Superior temporal gyrus (tissue), 1 donor: ENCODE measurements around the gene ANXA3.
"Not testable (repeated sequence)": the region's sequence is repeated elsewhere in the genome, so short reads cannot be mapped to it uniquely, and the experiment has no call there.

Experiments used
- DNase-seq: peaks from one replicate; pipeline ENCODE4 v3.0.0-alpha.2; 2016; ENCODE audit errors: extremely low spot score

The ANXA3 gene

GRCh38 chr4:78551420-78552351 lies at the start of gene ANXA3:
Gene ANXA3, plus strand, starts transcription at chr4:78551770. Its CDS starts 2,704 bp downstream, at chr4:78554474.
- DNase-seq: no peak

- not testable (repeated sequence) for DNase-seq
Observed at GRCh38 chr4:78506260-78506659, 45.3 kb upstream of the ANXA3 start.

GRCh38 chr4:78509043-78509442 lies 42.5 kb upstream of the ANXA3 start:
- DNase-seq: no peak

GRCh38 chr4:78510108-78510507 lies 41.5 kb upstream of the ANXA3 start:
- DNase-seq: no peak

- DNase-seq: no peak
Observed at GRCh38 chr4:78510681-78511080, 40.9 kb upstream of the ANXA3 start.

GRCh38 chr4:78512357-78512920 lies 39.1 kb upstream of the ANXA3 start:
- DNase-seq: no peak

- no peak for DNase-seq
Observed at GRCh38 chr4:78513411-78513975, 38.1 kb upstream of the ANXA3 start.

GRCh38 chr4:78517050-78517652 lies 34.4 kb upstream of the ANXA3 start:
- DNase-seq: peak; percentile 71

GRCh38 chr4:78518561-78518960 lies 33.0 kb upstream of the ANXA3 start:
- no peak for DNase-seq

GRCh38 chr4:78519962-78520361 lies 31.6 kb upstream of the ANXA3 start:
- no peak for DNase-seq

GRCh38 chr4:78520808-78521226 lies 30.8 kb upstream of the ANXA3 start:
- DNase-seq: no peak

GRCh38 chr4:78524009-78524408 lies 27.6 kb upstream of the ANXA3 start:
- no peak for DNase-seq

GRCh38 chr4:78525559-78525958 lies 26.0 kb upstream of the ANXA3 start:
- no peak for DNase-seq

GRCh38 chr4:78527103-78527502 lies 24.5 kb upstream of the ANXA3 start:
- no peak for DNase-seq

- no peak for DNase-seq
Observed at GRCh38 chr4:78527555-78527954, 24.0 kb upstream of the ANXA3 start.

GRCh38 chr4:78528327-78528726 lies 23.2 kb upstream of the ANXA3 start:
- no peak for DNase-seq

GRCh38 chr4:78529569-78530209 lies 21.9 kb upstream of the ANXA3 start:
- no peak for DNase-seq

GRCh38 chr4:78532046-78532445 lies 19.5 kb upstream of the ANXA3 start:
- DNase-seq: no peak

GRCh38 chr4:78533854-78534253 lies 17.7 kb upstream of the ANXA3 start:
- DNase-seq: no peak

GRCh38 chr4:78534286-78534955 lies 17.1 kb upstream of the ANXA3 start:
- DNase-seq: no peak

GRCh38 chr4:78542373-78542772 lies 9.2 kb upstream of the ANXA3 start:
- no peak for DNase-seq
